NK-92 (cell line): ENCODE measurements around the gene C12orf75.
"Not testable (repeated sequence)": the region's sequence is repeated elsewhere in the genome, so short reads cannot be mapped to it uniquely, and the experiment has no call there.

Experiments used
- DNase-seq: peaks from one replicate; lab custom pipeline; 2025; ENCODE audit not compliant: unreplicated experiment; lab: John Stamatoyannopoulos, UW

The C12orf75 gene

DNA sequence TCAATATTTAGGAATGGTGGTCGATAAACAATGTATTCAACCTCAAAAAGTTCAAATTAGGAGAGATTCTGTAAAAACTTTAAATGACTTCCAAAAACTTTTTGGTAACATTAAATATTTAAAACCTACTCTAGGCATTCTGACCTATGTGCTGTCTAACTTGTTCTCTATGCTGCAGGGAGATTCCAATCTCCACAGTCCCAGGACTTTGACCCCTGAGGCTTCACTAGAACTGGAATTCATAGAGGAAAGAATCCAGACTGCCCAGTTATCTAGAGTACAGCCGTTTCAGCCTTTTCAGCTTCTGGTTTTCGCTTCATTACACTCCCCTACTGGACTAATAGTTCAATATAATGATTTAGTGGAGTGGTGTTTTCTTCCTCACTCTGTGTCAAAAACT is 21.1 kb upstream of the C12orf75 start:
- not testable (repeated sequence) for DNase-seq

GRCh38 chr12:105310476-105311085 is 19.9 kb upstream of the C12orf75 start:
- not testable (repeated sequence) for DNase-seq

- not testable (repeated sequence) for DNase-seq
Observed at GRCh38 chr12:105311936-105312335, 18.6 kb upstream of the C12orf75 start.

- DNase-seq = not testable (repeated sequence)
Observed at GRCh38 chr12:105313755-105314154, 16.7 kb upstream of the C12orf75 start.

DNA sequence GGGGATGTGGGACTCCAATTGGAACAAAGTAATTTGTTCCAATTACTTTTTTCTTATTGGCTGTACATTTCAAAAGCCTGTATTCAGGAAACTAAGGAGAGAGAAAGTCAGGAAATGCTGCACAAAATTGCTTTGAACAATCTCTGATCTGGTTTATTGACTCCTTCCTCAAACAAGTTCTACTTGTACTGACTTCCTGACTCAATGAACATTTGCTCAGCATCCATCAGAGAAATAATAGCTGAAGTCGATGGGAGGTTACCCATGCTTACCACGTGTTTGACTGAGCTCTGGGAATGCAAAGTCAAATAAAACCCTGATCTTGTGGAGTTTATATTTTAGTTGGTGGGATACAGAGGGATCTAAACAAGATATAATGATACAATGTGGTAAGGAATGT is 15.4 kb upstream of the C12orf75 start:
- DNase-seq = no peak

- no peak for DNase-seq
Observed at GRCh38 chr12:105315726-105316125, 14.8 kb upstream of the C12orf75 start.

DNA sequence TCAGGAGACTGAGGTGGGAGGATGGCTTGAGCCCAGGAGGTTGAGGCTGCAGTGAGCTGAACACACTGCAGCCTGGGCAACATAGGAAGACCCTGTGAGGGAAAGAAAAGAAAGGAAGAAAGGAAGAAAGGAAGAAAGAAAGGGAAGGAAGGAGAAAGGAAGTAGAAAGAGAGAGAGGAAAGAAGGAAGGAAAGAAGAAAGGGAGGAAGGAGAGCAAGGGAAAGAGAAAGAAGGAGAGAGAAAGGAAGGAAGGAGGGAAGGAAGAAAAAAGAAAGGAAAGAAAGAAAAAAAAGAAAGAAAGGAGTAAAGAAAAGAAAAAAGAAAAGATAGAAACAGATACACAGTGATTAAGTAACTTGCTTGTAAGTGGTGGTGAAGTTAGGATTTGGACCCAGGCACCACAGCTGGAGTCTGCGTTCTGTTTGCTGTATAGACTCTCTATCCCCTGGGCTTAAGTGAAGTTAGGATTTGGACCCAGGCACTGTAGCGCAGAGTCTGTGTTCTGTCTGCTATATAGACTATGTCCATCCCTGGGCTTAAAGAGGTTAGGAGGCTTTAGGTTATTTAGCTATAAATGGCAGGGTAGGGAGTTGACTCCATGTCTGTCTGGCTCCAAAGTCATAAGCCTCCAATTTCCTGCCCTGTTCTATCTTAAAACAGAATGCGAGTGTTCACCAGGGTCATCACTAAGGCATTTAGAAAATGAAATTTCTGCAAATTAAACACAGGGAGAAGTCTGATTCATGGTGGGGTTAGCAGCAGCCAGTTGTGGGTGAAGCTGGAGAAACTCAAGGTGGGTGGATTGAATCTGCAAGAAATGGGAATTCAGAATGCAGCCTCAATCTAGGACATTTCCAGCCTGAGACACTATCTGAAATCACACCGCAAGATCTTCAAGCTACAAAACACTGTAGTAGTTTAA is 13.3 kb upstream of the C12orf75 start:
- no peak for DNase-seq

- DNase-seq = no peak
Observed at GRCh38 chr12:105317942-105318621, 12.4 kb upstream of the C12orf75 start.

- no peak for DNase-seq
Observed at GRCh38 chr12:105318651-105319483, 11.6 kb upstream of the C12orf75 start.

DNA sequence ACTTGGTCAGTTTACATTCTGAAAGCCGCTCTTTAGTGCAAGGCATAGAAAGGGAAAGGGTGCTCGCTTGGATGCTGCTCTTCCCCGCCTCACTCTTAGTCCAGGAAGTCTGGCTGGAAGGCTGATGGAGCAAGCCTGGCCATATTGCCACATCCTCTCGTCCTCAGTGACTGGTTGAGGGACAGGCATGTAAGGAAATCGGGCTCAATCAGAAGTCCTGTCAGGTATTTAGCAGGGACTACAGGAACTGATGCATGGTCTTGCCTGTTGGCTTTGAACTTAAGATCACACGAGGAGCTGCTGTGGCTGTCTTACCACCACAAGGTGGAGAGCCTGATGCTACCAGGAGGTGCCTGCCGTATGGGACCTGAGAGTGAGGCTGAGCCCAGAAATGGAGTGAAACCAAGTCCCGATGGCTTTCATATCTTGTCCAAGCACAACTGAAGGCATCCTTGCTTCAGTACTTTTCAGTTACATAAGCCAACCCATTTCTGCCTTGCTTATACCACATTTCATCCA is 10.7 kb upstream of the C12orf75 start:
- DNase-seq = no peak

DNA sequence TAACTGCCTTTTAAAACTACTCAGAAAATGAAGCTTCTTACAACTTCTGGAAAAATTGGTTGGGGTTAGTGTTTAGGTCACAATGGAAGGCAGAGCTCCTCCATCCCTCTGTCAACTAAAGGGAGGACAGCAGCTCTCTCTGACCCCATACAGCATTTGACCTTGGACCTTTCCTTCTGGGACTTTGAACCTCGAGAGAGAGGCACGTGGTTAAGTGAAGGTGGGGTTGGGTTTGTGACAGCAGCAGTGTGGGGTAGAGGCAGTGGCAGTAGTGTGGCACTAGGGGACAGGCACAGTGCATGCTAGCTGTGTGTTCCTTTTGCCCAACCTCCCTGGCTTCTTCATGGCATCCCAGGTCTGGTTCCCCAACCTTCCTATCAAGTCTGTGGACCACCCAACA is 9.4 kb upstream of the C12orf75 start:
- no peak for DNase-seq

DNA sequence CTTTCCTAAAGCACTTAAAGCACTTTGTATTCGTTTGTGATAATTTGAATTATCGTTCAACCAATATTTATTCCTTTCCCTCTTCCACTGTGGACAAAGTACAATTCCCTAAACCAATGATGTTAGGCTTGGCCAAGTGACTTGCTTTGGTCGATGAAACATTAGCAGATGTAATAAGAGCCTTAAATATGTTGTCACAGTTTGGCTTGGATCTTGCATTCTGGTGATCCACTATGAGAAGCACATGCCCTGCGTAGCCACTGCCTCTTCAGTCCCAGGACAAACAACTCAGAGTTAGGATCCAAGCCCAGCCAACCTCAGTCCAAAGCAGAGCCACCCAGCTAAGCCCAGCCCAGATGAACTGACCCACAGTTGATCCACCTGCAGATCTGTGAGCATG is 8.4 kb upstream of the C12orf75 start:
- no peak for DNase-seq

GRCh38 chr12:105324704-105325103 is 5.8 kb upstream of the C12orf75 start:
- DNase-seq = no peak

GRCh38 chr12:105325117-105325516 is 5.4 kb upstream of the C12orf75 start:
- no peak for DNase-seq

DNA sequence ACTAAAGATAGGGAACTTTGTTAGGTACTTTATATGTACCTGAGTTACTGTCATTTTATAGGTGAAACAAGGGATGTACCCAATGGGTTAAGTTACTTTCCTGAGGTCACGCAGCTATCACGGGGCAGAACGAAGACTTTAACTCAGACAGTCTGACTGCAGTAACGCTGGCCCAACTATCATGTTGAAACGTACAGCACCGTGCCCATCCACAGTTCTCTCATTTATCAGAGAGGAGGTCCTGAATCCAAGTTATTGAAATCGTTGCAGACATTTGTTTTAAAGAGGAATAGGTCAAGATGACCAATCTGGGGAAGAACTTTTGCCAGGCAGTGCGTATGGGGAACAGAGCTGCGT is 587 bp upstream of the C12orf75 start:
- DNase-seq = no peak

DNA sequence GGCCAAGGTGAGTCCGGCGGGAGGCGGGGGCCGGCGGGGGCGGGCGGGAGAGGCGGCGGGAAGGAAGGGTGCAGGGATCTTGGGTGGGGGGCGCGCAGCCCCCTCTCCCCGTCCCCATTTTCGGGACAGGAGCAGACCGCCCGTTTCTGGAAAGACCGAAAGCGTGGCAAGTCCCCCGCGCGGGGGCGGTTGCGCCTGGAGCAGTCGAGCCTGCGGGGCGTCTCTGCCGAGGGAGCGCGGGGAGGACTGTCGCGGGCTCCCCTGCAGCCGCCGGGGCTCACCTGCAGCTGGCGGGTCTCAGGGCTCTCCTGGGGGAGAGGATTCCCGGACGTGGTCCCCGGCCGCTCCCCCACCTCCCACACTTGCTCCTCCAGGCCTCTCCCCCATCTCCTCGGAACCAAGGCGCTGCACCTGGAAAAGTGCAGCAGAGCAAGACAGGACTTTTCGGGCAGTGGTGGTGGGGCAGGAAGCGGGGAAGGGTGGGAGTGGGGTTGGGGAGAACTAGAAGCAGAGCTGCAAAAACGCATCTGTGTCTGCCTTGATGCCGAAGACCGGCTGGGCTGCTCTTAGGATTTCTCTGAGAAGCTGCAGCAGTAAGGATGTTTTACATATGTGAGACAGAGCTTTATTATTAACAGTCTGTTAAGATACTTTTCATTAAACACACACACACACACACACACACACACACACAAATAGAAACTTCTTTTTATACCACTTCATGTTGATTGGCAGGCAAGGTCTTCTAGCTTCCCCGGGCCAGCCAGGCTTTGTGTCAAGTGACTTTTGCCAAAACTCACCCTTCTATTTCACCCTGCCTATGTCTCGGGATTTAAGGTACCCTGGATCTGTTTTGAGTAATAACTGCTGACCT is 677 bp downstream of the C12orf75 start:
- no peak for DNase-seq

DNA sequence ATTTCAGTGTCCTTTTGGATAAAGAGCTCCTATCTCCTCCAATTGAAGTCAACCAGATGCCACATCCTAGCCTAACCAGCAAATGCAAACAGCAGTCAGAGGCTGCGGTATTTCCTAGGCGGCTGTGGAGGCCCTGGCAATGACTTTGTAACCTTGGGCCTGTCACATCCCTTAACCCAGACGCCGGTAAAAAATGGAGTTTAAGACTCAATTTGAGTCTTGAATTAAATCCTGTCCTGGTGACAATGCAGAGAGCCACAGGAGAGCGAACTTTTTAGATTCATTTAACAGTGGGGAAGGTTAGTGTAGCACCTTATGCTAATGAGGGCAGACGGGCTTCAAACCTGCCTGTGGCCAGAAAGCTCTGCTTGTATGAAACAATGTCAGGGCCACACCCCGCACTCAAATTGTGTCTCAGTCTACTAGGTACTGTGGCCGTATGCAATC is 1.3 kb downstream of the C12orf75 start:
- no peak for DNase-seq

DNA sequence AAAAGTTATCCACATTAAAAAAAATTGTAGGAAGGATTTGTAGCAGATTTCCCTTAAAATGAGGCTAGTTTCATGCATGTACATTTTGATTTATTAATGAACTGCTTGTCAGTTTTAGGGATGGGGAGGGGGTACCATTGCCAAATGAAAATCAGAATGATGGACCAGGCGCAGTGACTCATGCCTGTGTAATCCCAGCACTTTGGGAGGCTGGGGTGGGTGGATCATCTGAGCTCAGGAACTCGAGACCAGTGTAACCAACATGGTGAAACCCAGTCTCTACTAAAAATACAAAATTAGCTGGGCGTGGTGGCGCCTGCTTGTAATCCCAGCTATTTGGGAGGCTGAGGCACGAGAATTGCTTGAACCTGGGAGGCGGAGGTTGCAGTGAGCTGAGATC is 1.8 kb downstream of the C12orf75 start:
- not testable (repeated sequence) for DNase-seq

DNA sequence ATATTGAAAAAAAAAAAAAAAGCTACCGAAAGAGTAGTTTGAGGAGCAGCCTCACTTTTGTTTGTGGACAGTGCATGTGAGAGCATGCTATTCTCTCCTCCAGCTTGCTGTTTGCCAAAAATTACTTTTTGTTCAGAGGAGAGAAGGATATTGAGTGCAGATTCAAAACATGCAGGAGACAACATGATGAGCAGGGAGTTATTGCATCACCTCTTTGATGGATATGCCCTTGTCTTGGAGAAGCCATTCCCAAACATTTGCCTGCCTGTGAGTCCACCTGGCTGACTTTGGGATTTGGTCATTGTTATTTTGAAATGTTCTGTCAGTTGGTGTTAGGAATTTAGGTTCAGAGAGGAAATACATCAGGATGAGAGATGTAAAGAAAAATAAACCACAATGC is 2.4 kb downstream of the C12orf75 start:
- DNase-seq = no peak

DNA sequence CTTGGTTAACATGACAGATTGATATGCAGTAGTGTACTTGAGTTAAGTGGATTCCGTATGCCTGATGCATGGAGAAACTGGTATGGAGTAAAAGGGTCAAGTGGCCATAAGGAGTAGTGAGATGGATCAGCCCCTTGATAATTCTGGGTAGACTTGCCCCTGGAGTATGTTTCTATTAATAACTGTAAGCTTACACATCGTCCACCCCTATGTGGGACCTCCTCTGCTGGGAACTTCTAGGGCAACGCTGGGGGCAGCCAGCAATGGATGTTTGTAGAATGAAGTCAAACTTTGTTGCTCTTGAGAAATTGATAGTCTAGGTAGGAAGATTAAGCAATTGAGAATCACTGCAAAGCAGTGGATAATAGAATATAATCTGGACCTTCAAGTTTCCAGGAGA is 3.5 kb downstream of the C12orf75 start:
- DNase-seq = no peak
